Measurements from ENCODE around the gene SGK1. TPM values are rescaled to one million over a fixed set of nuclear protein-coding genes. Genes with fewer than 3 reads are reported as not detected.

The SGK1 gene
- total and polyA plus RNA-seq, 10 of the 15 experiments (the other 5 are each of a cell fraction or from before 2014, with no cell fraction given): 0.62 to 5.1 (median 2.9) TPM

DNA sequence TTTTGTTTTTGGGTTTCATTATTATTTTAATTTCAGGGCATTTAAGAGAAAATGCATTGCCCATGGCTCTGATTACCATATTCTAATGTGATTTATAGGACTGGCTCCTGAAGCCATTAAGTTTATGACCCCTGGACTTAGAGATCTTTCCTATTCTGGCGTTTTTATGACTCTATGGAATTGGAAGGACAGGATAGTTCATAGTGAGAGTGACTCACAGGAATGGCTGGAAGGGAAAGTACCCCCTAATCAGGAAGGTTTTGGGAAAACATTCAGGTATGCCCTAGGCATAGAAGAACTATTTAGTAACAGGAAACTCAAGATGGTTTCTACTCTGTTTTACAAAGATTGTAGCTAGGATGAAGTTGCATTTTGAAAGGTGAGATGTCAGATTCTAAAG, 156.9 kb downstream of the SGK1 start:
- WGBS (ENCODE audit: insufficient coverage, insufficient replicate concordance, low lambda C conversion rate, missing lambda C conversion rate): 6% methylated on average over 1 of the region's 1 CpG
- ATAC-seq: no peak
- TF ChIP-seq SMC3 (IDR thresholded peaks at IDR 0.05; ENCODE audit: borderline replicate concordance, low read length) (no peak), SP1 (IDR thresholded peaks at IDR 0.05; ENCODE audit: low read depth, low read length) (no peak), USF1 (IDR thresholded peaks at IDR 0.05; ENCODE audit: borderline replicate concordance, extremely low read length, insufficient read depth, low read depth, low read length) (no peak)
- TF ChIP-seq, protein P1, sequence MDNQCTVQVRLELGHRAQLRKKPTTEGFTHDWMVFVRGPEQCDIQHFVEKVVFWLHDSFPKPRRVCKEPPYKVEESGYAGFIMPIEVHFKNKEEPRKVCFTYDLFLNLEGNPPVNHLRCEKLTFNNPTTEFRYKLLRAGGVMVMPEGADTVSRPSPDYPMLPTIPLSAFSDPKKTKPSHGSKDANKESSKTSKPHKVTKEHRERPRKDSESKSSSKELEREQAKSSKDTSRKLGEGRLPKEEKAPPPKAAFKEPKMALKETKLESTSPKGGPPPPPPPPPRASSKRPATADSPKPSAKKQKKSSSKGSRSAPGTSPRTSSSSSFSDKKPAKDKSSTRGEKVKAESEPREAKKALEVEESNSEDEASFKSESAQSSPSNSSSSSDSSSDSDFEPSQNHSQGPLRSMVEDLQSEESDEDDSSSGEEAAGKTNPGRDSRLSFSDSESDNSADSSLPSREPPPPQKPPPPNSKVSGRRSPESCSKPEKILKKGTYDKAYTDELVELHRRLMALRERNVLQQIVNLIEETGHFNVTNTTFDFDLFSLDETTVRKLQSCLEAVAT (IDR thresholded peaks at IDR 0.05): no peak
- H3K4me2 ChIP-seq (ENCODE audit: control insufficient read depth, insufficient read depth): no peak overlapping the region
- BruUV-seq (replicated peaks): no TSS peak
- no peaks in the 10 kb centered on the region for H3K79me2 ChIP-seq (ENCODE audit: control insufficient read depth, insufficient read depth, low read length)
- RAD21 ChIA-PET (ENCODE audit: unreplicated experiment): no interaction called here
- no peak for FAIRE-seq
- H3K4me3 ChIP-seq: no peak overlapping the region
- no peak overlapping the region for H3K9ac ChIP-seq (ENCODE audit: control insufficient read depth, insufficient read depth, low read length)
- H3K4me1 ChIP-seq (ENCODE audit: control insufficient read depth, insufficient read depth, low read length): no peaks in the 10 kb centered on the region
- SMC1A ChIA-PET (ENCODE audit: uncharacterized antibody, unreplicated experiment): no interaction called here
- no peaks in the 10 kb centered on the region for H4K20me1 ChIP-seq (ENCODE audit: control insufficient read depth, insufficient read depth)
- DNase-seq (ENCODE audit: low read depth, low spot score): no peak
- no peak overlapping the region for H2AFZ ChIP-seq (ENCODE audit: control insufficient read depth, low read depth, low read length)
- no peaks in the 10 kb centered on the region for H3K27me3 ChIP-seq (replicated peaks in 1 of 2; ENCODE audit: control insufficient read depth in 2 of 2, insufficient read depth in 2 of 2, low read length in 1 of 2)
- no peak overlapping the region for H3K27ac ChIP-seq (ENCODE audit: control insufficient read depth, insufficient read depth)
- intact Hi-C loops (cut with micrococcal nuclease; ENCODE audit: unreplicated experiment): no loop called here
- in situ Hi-C loops (cut with MboI): no loop called here
- CTCF ChIA-PET: interaction anchor here (0.7 to 2.0 kb wide), 2 partner anchors 480 to 779 kb away, joined by 4 read pairs; no protein-coding TSS in a partner anchor
- no peaks in the 10 kb centered on the region for H3K9me3 ChIP-seq (replicated peaks; ENCODE audit: control insufficient read depth, insufficient read depth, low read length)
- POLR2A ChIA-PET: interaction anchor here (0.6 kb wide), 1 partner anchor 101 kb away, joined by 3 read pairs; no protein-coding TSS in a partner anchor
- H3K36me3 ChIP-seq (ENCODE audit: control insufficient read depth in 2 of 2, insufficient read depth in 2 of 2, low read length in 1 of 2): no peaks in the 10 kb centered on the region
